Superior temporal gyrus (tissue), 1 donor: Measurements from ENCODE around the gene TEAD1.
"Not testable (repeated sequence)": the region's sequence is repeated elsewhere in the genome, so short reads cannot be mapped to it uniquely, and the experiment has no call there.

Source experiments
- DNase-seq: peaks from one replicate; pipeline ENCODE4 v3.0.0-alpha.2; 2016; ENCODE audit errors: extremely low spot score

Gene TEAD1

DNA sequence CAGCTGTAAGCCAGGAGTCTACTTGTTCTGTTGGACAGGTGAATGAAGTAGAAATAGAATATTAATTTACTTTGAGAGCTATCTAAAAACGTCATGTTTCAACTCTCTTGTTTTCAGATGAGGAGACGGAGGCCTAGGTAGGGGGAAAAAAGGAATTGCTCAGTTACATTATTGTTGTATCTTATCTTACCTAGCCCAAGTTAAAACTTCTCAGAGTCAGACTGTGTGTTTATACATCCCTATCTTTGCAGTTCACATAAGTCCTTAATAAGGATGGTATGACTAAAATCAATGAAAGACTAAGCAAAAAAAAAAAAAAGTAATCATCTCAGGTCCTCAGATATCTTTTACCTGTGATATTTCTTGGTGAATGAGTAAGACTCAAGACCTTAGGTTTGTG is 62.8 kb downstream of the TEAD1 start:
- DNase-seq = no peak

DNA sequence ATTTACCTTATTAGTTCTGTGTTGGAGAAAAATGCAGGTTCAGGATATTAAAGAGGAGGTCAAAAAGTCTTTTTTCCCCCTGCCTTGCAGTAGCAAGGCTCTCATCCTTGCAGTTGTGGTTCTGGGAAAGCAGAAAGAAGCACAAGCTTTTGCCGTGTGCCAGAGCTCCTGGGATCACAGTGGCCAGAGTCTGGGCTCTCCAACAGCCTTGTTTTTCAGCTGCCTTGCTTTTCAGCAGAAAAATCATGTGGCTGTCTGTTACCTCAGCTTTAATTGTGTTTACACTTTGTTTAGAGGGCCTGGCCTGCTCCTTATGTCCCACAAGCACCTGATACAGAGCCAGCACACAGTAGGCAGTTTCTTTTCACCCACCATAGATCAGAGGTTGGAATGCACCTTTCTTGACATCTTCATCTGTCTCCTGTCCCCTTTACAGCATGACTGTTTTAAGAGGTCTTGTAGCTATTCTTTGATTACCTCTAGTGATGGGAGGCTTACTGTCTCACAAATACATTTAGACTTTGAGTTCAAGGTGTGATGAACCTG is 67.5 kb downstream of the TEAD1 start:
- no peak for DNase-seq

GRCh38 chr11:12743834-12744449 is 69.7 kb downstream of the TEAD1 start:
- no peak for DNase-seq

DNA sequence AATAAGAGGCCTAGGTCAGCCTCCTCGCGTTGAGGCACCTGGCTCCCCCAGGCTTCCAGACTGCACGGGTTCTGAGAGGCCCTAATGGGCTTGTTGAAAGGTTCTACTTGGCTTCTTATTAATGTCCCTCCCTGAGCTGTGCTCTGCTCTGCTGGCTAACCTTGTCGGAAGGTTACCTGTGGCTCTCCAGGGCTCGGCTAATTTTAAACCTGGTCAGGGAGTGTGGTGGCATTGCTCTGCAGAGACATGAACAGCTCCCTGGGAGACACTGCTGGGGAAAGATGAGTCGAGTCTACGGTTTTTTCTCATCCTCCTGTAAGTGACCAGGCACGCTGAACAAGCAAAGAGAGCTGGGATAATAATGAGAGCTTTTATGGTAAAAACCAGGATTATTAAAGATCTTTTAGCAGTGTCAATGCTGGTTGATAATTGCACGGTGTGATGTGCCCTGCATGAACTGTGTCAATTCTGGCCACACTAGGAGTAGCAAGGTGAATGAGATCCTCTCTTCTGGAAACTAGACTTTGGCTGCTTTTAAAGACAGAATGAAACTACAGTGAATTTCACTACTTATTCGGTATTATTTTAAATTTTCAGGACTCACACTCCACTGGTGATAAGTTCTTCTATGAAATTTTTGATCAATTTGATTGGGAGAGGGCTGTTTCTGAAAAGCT is 70.7 kb downstream of the TEAD1 start:
- no peak for DNase-seq

DNA sequence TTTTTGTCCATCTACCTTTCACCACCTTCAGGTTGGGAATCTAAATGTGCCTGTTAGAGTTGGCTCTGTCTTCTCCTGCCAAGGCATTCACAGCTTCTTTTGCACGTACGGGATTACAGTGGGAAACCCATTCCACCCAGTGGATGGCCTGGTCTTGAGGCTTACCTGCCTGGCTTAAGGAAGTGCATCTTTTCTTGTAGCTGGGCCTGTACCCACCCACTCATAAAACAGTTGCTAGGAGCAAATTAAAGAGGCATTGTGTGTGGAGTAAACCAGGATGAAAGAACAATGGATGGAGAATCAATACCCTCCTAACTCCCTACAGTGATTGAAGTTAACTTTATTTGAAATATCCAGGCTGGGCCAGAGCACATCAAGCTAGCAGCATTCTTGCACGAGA is 71.6 kb downstream of the TEAD1 start:
- DNase-seq = no peak

- DNase-seq = no peak
These were observed 72.4 kb downstream of the TEAD1 start for GRCh38 chr11:12746593-12747097.

- DNase-seq = no peak
These were observed 74.3 kb downstream of the TEAD1 start for GRCh38 chr11:12748561-12748960.

GRCh38 chr11:12749442-12749841 is 75.2 kb downstream of the TEAD1 start:
- no peak for DNase-seq

DNA sequence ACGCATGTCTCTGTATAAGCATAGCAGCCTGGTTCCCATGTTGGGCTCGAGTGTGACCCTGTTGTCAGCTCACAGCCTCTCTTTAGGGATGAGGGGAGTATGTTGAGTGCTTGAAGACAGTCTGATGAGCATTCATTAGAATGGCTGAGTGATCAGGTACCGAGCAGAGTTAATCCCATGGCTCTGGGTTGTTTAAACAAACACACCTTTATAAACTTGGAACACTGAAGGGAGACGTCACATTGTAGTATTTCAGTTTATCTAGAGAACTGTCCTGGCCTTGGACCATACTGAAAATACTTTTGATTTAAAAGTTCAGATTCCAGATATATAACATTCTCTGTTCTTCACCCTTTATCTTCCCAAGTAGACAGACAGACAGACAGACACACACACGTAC is 76.0 kb downstream of the TEAD1 start:
- no peak for DNase-seq

GRCh38 chr11:12752868-12753524 is 78.8 kb downstream of the TEAD1 start:
- no peak for DNase-seq

GRCh38 chr11:12754021-12754420 is 79.8 kb downstream of the TEAD1 start:
- DNase-seq = no peak

- DNase-seq = no peak
These were observed 80.5 kb downstream of the TEAD1 start for GRCh38 chr11:12754582-12755234.

GRCh38 chr11:12755510-12756453 is 81.6 kb downstream of the TEAD1 start:
- DNase-seq = no peak

GRCh38 chr11:12756454-12756806 is 82.2 kb downstream of the TEAD1 start:
- DNase-seq = no peak

DNA sequence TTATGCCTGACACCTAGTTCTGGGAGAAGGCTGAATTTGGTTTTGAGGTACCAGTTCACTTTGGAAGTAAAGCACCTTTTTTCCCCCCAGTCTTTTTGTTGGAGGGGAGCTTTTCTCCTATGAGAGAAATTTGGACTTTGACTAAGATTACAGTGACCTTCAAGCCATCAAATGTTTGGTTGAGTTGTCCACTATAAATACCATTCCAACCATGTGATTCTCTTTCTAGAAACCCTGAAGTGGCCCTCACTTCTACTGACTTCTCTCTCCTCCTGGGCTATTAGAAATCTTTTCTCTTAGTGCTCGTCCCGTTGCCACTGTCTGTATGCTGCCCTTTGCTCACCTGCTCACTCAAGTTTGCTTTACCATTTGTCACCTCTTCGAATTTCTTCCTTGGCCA is 82.6 kb downstream of the TEAD1 start:
- DNase-seq = no peak

DNA sequence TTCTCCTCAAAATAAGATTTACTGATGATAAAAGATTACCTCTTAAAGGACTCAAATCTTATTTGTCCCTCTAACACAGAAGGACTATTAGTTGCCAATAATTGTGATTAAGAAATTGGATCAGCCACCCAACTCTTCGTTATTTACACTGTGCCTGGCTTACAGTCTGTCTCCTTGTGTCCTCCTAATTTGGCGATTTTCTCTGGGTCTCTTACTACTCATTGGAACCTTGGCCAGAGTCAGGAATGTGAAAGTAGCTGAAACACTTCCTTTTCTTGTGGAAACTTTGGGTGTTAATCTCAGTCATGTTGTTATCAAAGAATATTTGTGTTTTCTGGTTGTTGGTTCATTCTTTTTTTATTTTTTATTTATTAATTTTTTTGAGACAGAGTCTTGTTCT is 83.2 kb downstream of the TEAD1 start:
- DNase-seq = no peak

GRCh38 chr11:12758117-12758516 is 83.9 kb downstream of the TEAD1 start:
- DNase-seq = not testable (repeated sequence)

- no peak for DNase-seq
These were observed 86.8 kb downstream of the TEAD1 start for GRCh38 chr11:12761029-12761428.

DNA sequence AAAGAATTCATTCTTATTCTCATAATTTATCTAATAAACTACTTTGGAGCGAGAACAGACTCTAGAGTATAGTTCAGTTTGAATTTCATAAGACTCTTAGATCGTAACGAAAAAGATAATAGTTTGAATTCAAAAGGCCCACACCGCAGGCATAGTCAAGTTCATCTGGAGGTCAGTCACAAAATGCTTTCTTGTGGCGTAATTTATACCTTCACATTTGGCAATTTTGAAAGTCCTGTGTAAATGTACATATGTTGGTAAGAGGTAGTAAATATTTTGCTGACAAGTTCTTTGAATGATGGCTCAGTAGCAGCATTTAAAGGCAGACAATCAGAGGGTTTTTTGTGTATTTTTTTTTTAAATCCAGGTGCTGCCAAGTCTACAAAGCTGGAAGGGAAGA is 88.1 kb downstream of the TEAD1 start:
- DNase-seq = no peak

DNA sequence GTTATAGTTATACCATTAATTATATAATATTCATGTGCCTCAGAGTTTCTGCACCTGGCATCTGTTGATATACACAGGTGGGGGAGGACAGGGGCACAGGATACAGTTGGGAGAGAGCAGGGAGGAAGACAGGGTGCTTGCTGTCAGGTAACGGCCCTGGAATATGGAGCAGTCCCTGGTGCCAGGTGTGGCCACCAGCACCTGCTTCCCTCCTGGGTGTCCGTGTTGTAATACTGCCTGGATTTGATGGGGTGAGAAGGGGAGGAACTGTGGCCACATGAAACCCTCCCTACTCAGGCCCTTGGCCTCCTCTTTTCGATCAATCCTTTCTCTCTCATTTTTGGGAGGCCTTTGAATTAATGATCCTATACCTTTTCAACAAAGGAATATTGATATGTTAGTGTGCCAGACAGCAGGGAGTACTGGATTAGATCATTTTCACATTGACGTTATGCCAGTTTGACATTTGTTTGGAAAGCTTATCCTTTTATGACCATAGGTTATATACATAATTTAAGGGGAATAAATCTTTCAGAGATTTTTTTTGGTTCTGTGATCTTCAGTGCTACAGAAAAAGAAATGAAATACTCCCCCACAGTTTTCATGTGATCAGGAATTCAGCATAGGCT is 88.6 kb downstream of the TEAD1 start:
- DNase-seq = no peak
